Tibial artery (tissue), 4 donors: ENCODE data around the gene C1QL4.

Experiments
- DNase-seq, 2 donors: peaks; one replicate each; pipeline ENCODE4 v3.0.0-alpha.2; 2019
- H3K27ac ChIP-seq, 2 donors: fragments of 200-600 bp; sonication (generic) in 1 of 2; 1 replicate in 1 of 2; 2 replicates in 1 of 2; pipeline ENCODE4 v1.5.1; 2018 to 2019; ENCODE audit warnings: mild to moderate bottlenecking in 1 of 2
- H3K27me3 ChIP-seq, 2 donors: fragments of 200-600 bp; sonication (generic) in 1 of 2; one replicate each; pipeline versions ENCODE4 v1.5.1 to v1.6.0; 2016 to 2019
- H3K36me3 ChIP-seq, 3 donors: fragments of 200-600 bp; sonication (generic) in 2 of 3; one replicate each; pipeline ENCODE4 v1.5.1; 2016 to 2019; ENCODE audit warnings: mild to moderate bottlenecking in 2 of 3
- H3K4me1 ChIP-seq, 4 donors: fragments of 200-600 bp; sonication (generic) in 2 of 4; 1 replicate in 3 of 4; 2 replicates in 1 of 4; pipeline ENCODE4 v1.5.1; 2016 to 2019
- H3K4me3 ChIP-seq, 2 donors: fragments of 200-600 bp; sonication (generic) in 1 of 2; 1 replicate in 1 of 2; 2 replicates in 1 of 2; pipeline ENCODE4 v1.5.1; 2018 to 2019; ENCODE audit warnings: mild to moderate bottlenecking in 2 of 2
- H3K9me3 ChIP-seq, 3 donors: fragments of 200-600 bp; sonication (generic) in 1 of 3; one replicate each; pipeline ENCODE4 v1.5.1; 2016 to 2019
- intact Hi-C: fragments of 100-400 bp; cut with DNase I; formaldehyde crosslinking; loops from one replicate; pipeline ENCODE4 v1.15.0; 2023; ENCODE audit warnings: low total_unique reads
- TF ChIP-seq, protein P1 (sequence below), 2 experiments: fragments of 200-600 bp in 1 of 2; fragments of 450-650 bp in 1 of 2; IDR thresholded peaks; one replicate each; pipeline ENCODE4 v1.5.1; 2017 to 2019; ENCODE audit warnings: antibody characterized with exemption in 2 of 2, mild to moderate bottlenecking in 1 of 2, moderate library complexity in 1 of 2

The C1QL4 gene

GRCh38 chr12:49330631-49331379 is 6.2 kb downstream of the C1QL4 start:
- no peak for DNase-seq
- Histone ChIP-seq H3K9me3 (no peaks in the 10 kb centered on the region), H3K36me3 (no peaks in the 10 kb centered on the region), H3K4me3 (no peak overlapping the region), H3K27me3 (peaks cover 0 to 50% of the 10 kb centered on the region in 2 donors), H3K4me1 (peaks cover 0 to 16% (median 7%) of the 10 kb centered on the region in 4 donors), H3K27ac (no peak overlapping the region)
- TF ChIP-seq, protein P1, sequence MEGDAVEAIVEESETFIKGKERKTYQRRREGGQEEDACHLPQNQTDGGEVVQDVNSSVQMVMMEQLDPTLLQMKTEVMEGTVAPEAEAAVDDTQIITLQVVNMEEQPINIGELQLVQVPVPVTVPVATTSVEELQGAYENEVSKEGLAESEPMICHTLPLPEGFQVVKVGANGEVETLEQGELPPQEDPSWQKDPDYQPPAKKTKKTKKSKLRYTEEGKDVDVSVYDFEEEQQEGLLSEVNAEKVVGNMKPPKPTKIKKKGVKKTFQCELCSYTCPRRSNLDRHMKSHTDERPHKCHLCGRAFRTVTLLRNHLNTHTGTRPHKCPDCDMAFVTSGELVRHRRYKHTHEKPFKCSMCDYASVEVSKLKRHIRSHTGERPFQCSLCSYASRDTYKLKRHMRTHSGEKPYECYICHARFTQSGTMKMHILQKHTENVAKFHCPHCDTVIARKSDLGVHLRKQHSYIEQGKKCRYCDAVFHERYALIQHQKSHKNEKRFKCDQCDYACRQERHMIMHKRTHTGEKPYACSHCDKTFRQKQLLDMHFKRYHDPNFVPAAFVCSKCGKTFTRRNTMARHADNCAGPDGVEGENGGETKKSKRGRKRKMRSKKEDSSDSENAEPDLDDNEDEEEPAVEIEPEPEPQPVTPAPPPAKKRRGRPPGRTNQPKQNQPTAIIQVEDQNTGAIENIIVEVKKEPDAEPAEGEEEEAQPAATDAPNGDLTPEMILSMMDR (IDR thresholded peaks at IDR 0.05): no peak
- intact Hi-C loops: no loop called here

DNA sequence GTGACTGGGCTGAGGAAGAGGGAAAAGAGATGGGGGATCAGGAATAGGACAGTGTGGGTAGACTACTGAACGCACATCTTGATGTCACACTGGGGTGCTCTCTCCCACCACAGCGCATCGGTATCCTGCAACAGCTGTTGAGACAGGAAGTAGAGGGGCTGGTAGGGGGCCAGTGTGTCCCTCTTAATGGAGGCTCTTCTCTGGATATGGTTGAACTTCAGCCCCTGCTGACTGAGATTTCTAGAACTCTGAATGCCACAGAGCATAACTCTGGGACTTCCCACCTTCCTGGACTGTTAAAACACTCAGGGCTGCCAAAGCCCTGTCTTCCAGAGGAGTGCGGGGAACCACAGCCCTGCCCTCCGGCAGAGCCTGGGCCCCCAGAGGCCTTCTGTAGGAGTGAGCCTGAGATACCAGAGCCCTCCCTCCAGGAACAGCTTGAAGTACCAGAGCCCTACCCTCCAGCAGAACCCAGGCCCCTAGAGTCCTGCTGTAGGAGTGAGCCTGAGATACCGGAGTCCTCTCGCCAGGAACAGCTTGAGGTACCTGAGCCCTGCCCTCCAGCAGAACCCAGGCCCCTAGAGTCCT is 6.9 kb downstream of the C1QL4 start:
- no peaks in the 10 kb centered on the region for H3K9me3 ChIP-seq
- no peak for DNase-seq
- intact Hi-C loops: no loop called here
- H3K36me3 ChIP-seq: no peaks in the 10 kb centered on the region
- H3K4me1 ChIP-seq: peaks cover 0 to 16% (median 7%) of the 10 kb centered on the region in 4 donors
- TF ChIP-seq, protein P1 (IDR thresholded peaks at IDR 0.05): no peak
- H3K4me3 ChIP-seq: no peak overlapping the region
- peaks cover 0 to 43% of the 10 kb centered on the region in 2 donors for H3K27me3 ChIP-seq
- H3K27ac ChIP-seq: no peak overlapping the region

DNA sequence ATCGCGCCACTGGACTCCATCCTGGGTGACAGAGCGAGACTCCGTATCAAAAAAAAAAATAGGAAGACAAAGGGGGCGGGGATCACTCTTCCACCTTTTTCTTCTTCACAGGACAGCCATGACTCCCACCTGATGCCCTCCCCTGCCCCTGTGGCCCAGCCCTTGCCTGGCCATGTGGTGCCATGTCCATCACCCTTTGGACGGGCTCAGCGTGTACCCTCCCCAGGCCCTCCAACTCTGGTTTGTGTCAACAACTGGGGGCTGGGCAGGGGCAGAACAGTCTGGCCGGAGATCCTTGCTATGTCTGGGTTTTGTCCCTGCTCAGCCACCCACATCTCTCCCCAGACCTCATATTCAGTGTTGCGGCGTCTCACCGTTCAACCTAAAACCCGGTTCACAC is 8.2 kb downstream of the C1QL4 start:
- intact Hi-C loops: no loop called here
- Histone ChIP-seq H3K27me3 (peaks cover 0 to 30% of the 10 kb centered on the region in 2 donors), H3K9me3 (no peaks in the 10 kb centered on the region), H3K4me1 (peaks cover 0 to 17% (median 7%) of the 10 kb centered on the region in 4 donors), H3K4me3 (no peak overlapping the region), H3K36me3 (no peaks in the 10 kb centered on the region), H3K27ac (no peak overlapping the region)
- no peak for DNase-seq
- TF ChIP-seq, protein P1 (IDR thresholded peaks at IDR 0.05): no peak

DNA sequence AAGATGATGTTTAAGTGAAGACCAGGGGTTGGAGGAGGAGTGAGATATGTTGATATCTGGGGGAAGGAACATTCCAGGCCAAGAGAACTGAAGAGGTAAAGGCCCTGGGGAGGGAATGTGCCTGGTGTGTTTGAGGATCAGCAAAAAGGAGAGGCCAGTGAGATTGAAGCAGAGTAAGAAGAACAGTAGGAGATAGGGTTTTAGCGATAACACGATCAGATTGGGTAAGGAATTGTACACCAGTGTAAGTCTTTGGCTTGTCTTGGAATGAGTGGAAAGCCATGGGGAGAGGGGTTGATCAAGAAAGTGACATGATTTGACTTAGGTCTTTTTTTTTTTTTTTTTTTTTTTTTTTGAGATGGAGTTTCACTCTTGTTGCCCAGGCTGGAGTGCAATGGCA is 9.1 kb downstream of the C1QL4 start:
- H3K27me3 ChIP-seq: peaks cover 0 to 20% of the 10 kb centered on the region in 2 donors
- H3K9me3 ChIP-seq: no peaks in the 10 kb centered on the region
- no peak overlapping the region for H3K4me3 ChIP-seq
- DNase-seq: no peak
- intact Hi-C loops: no loop called here
- TF ChIP-seq, protein P1 (IDR thresholded peaks at IDR 0.05): no peak
- no peak overlapping the region for H3K27ac ChIP-seq
- H3K36me3 ChIP-seq: no peaks in the 10 kb centered on the region
- peaks cover 0 to 21% (median 10%) of the 10 kb centered on the region in 4 donors for H3K4me1 ChIP-seq

GRCh38 chr12:49327368-49327767 is 9.6 kb downstream of the C1QL4 start:
- Histone ChIP-seq H3K4me1 (peaks cover 0 to 21% (median 10%) of the 10 kb centered on the region in 4 donors), H3K27me3 (peaks cover 0 to 15% of the 10 kb centered on the region in 2 donors), H3K9me3 (no peaks in the 10 kb centered on the region), H3K27ac (no peak overlapping the region), H3K4me3 (no peak overlapping the region), H3K36me3 (no peaks in the 10 kb centered on the region)
- intact Hi-C loops: no loop called here
- no peak for DNase-seq
- TF ChIP-seq, protein P1 (IDR thresholded peaks at IDR 0.05): no peak
